PC-3 (cell line): Measurements from ENCODE around the gene NMRK2. TPM values are rescaled to one million over a fixed set of nuclear protein-coding genes. Genes with fewer than 3 reads are reported as not detected.

ENCODE experiments used
- ATAC-seq: fragments of 200-7000 bp; cut with Tn5 transposase; 2 replicates; pipeline ENCODE4 v1.9.1; 2020; ENCODE audit warnings: mild to moderate bottlenecking, moderate library complexity
- BruUV-seq: library from RNA; stranded (reverse); fragments of 400-500 nt; replicated peaks from 2 replicates; lab custom pipeline; 2021; lab: Mats Ljungman, UMichigan
- CTCF ChIA-PET: fragments of 300-600 bp; sonication (Branson Sonifier 250); formaldehyde crosslinking; loops from one replicate; lab custom pipeline; 2022; ENCODE audit warnings: antibody characterized with exemption; lab: Charles Lee
- POLR2A ChIA-PET: fragments of 300-600 bp; sonication (Branson Sonifier 250); formaldehyde crosslinking; loops from one replicate; lab custom pipeline; 2022; ENCODE audit warnings: antibody characterized with exemption; ENCODE audit not compliant: unreplicated experiment; lab: Charles Lee
- DNase-seq: peaks from one replicate; pipeline ENCODE4 v3.0.0-alpha.2; 2015
- H2AFZ ChIP-seq: fragments of 300-600 bp; sonication (generic); 2 replicates; pipeline ENCODE4 v1.6.0; 2016; ENCODE audit warnings: antibody characterized with exemption, low read length
- H3F3A ChIP-seq: fragments of 300-600 bp; sonication (generic); one replicate; pipeline ENCODE4 v1.6.0; 2017; ENCODE audit warnings: antibody characterized with exemption, low read length, control low read depth, mild to moderate bottlenecking; ENCODE audit not compliant: unreplicated experiment
- H3K27ac ChIP-seq: fragments of 300-600 bp; sonication (generic); 2 replicates; pipeline ENCODE4 v1.5.1; 2016; ENCODE audit warnings: mild to moderate bottlenecking, low read length
- H3K27me3 ChIP-seq: fragments of 300-600 bp; sonication (generic); 2 replicates; pipeline ENCODE4 v1.6.1; 2016; ENCODE audit warnings: low read length, mixed read lengths
- H3K36me3 ChIP-seq: fragments of 300-600 bp; sonication (generic); 2 replicates; pipeline ENCODE4 v1.6.1; 2016; ENCODE audit warnings: low read depth, mixed run types, low read length, mixed read lengths
- H3K4me1 ChIP-seq: fragments of 300-600 bp; sonication (generic); 2 replicates; pipeline ENCODE4 v1.5.1; 2016; ENCODE audit warnings: low read length; ENCODE audit not compliant: insufficient read depth
- H3K4me2 ChIP-seq: fragments of 300-600 bp; sonication (generic); 2 replicates; pipeline ENCODE4 v1.6.0; 2016; ENCODE audit warnings: low read length
- H3K4me3 ChIP-seq: fragments of 300-600 bp; sonication (generic); 2 replicates; pipeline ENCODE4 v1.5.1; 2016; ENCODE audit warnings: mild to moderate bottlenecking, low read length, mixed read lengths
- H3K79me2 ChIP-seq: fragments of 300-600 bp; sonication (generic); 2 replicates; pipeline ENCODE4 v1.6.1; 2017; ENCODE audit warnings: low read length, mixed read lengths
- H3K9ac ChIP-seq: fragments of 300-600 bp; sonication (generic); 2 replicates; pipeline ENCODE4 v1.6.0; 2016; ENCODE audit warnings: mild to moderate bottlenecking, low read length
- H3K9me2 ChIP-seq: fragments of 300-600 bp; sonication (generic); replicated peaks from 2 replicates; pipeline ENCODE4 v1.6.1; 2016; ENCODE audit warnings: mixed run types, low read length, mixed read lengths
- H3K9me3 ChIP-seq: fragments of 300-600 bp; sonication (generic); 2 replicates; pipeline ENCODE4 v1.6.1; 2016; ENCODE audit warnings: low read length, mixed read lengths
- H4K20me1 ChIP-seq: fragments of 300-600 bp; sonication (generic); 2 replicates; pipeline ENCODE4 v1.6.1; 2016; ENCODE audit warnings: low read length, mixed read lengths
- CTCF ChIP-seq: fragments of 300-600 bp; sonication (generic); conservative IDR thresholded peaks from 2 replicates; pipeline ENCODE4 v1.5.1; 2017; ENCODE audit warnings: antibody characterized with exemption, low read depth, mild to moderate bottlenecking, low read length
- EZH2 ChIP-seq: fragments of 300-600 bp; sonication (generic); IDR thresholded peaks from one replicate; pipeline ENCODE4 v1.6.1; 2017; ENCODE audit warnings: antibody characterized with exemption, mild to moderate bottlenecking, low read length; ENCODE audit not compliant: unreplicated experiment
- EZH2phosphoT487 ChIP-seq: fragments of 300-600 bp; sonication (generic); IDR thresholded peaks from 2 replicates; pipeline ENCODE4 v1.6.1; 2018; ENCODE audit warnings: mild to moderate bottlenecking, antibody characterized with exemption, low read length, borderline replicate concordance
- intact Hi-C: fragments of 100-400 bp; cut with micrococcal nuclease; formaldehyde crosslinking; loops from 2 replicates; pipeline ENCODE4 v1.9.0; 2023
- total RNA-seq: library from RNA; depleted of rRNA; stranded (reverse); fragments of >200 nt; gene quantifications from 2 replicates; pipeline ENCODE4 v1.2.3, GENCODE V29; 2014

The NMRK2 gene
- total RNA-seq, 1 experiment from 2014 or later = not detected

- Histone ChIP-seq H3K4me3 (no peak overlapping the region), H3K27ac (no peak overlapping the region), H3K27me3 (no peaks in the 10 kb centered on the region), H3K36me3 (no peaks in the 10 kb centered on the region), H3K4me1 (no peaks in the 10 kb centered on the region), H3K9me3 (no peaks in the 10 kb centered on the region), H3F3A (no peaks in the 10 kb centered on the region), H2AFZ (no peak overlapping the region), H4K20me1 (no peaks in the 10 kb centered on the region), H3K9ac (no peak overlapping the region), H3K79me2 (no peaks in the 10 kb centered on the region), H3K9me2 (no peaks in the 10 kb centered on the region), H3K4me2 (no peak overlapping the region)
- ChIA-PET POLR2A (no interaction called here), CTCF (no interaction called here)
- no peak for TF ChIP-seq CTCF
- TF ChIP-seq EZH2 = no peak
- no peak for TF ChIP-seq EZH2phosphoT487
- ATAC-seq (peak; percentile 18; the same call in 1 of the 2 replicates), DNase-seq (no peak)
- BruUV-seq = no TSS peak
- intact Hi-C loops = no loop called here
These were observed 30.4 kb upstream of the NMRK2 start for GRCh38 chr19:3902317-3902973.

GRCh38 chr19:3904233-3904632, 28.6 kb upstream of the NMRK2 start:
- Histone ChIP-seq H3K4me1 (no peaks in the 10 kb centered on the region), H3K4me3 (no peak overlapping the region), H3K79me2 (no peaks in the 10 kb centered on the region), H2AFZ (no peak overlapping the region), H3F3A (no peaks in the 10 kb centered on the region), H3K27me3 (no peaks in the 10 kb centered on the region), H3K9me3 (no peaks in the 10 kb centered on the region), H3K36me3 (no peaks in the 10 kb centered on the region), H4K20me1 (no peaks in the 10 kb centered on the region), H3K4me2 (no peak overlapping the region), H3K27ac (no peak overlapping the region), H3K9me2 (no peaks in the 10 kb centered on the region), H3K9ac (no peak overlapping the region)
- ChIA-PET POLR2A (interaction anchor here (0.6 kb wide), 1 partner anchor 154 kb away, joined by 8 read pairs; no protein-coding TSS in a partner anchor), CTCF (no interaction called here)
- BruUV-seq = no TSS peak
- intact Hi-C loops = no loop called here
- TF ChIP-seq CTCF (no peak), EZH2phosphoT487 (no peak), EZH2 (no peak)
- DNase-seq (no peak), ATAC-seq (no peak)

- H3K27ac ChIP-seq = no peak overlapping the region
- no peak overlapping the region for H3K4me3 ChIP-seq
- no peaks in the 10 kb centered on the region for H3F3A ChIP-seq
- no peak overlapping the region for H3K9ac ChIP-seq
- POLR2A ChIA-PET = no interaction called here
- H3K9me2 ChIP-seq = no peaks in the 10 kb centered on the region
- BruUV-seq = no TSS peak
- H3K36me3 ChIP-seq = no peaks in the 10 kb centered on the region
- CTCF ChIA-PET = no interaction called here
- DNase-seq = no peak
- TF ChIP-seq CTCF (no peak), EZH2 (no peak), EZH2phosphoT487 (no peak)
- intact Hi-C loops = no loop called here
- H3K4me2 ChIP-seq = no peak overlapping the region
- no peaks in the 10 kb centered on the region for H3K4me1 ChIP-seq
- no peak for ATAC-seq
- no peak overlapping the region for H2AFZ ChIP-seq
- no peaks in the 10 kb centered on the region for H4K20me1 ChIP-seq
- no peaks in the 10 kb centered on the region for H3K79me2 ChIP-seq
- no peaks in the 10 kb centered on the region for H3K9me3 ChIP-seq
- no peaks in the 10 kb centered on the region for H3K27me3 ChIP-seq
These were observed 25.1 kb upstream of the NMRK2 start for GRCh38 chr19:3907626-3908265.
